ENCODE results near the gene MMUT.
"Not testable (repeated sequence)": the region's sequence is repeated elsewhere in the genome, so short reads cannot be mapped to it uniquely, and the experiment has no call there.

Gene MMUT

GRCh38 chr6:49409951-49410542, 53.0 kb downstream of the MMUT start:
- peak; percentile 31 for DNase-seq (ENCODE audit: low spot score)
- TF ChIP-seq CTCF (IDR thresholded peaks at IDR 0.05; ENCODE audit: extremely low read depth, insufficient read depth, missing control alignments) = peak; percentile 91
- in situ Hi-C loops (cut with MboI; ENCODE audit: low pct_unique_long_range_greater_than_20kb, low sequenced_read_pairs, unreplicated experiment) = loop anchor here (25.0 kb wide), 1 partner anchor 1623 kb away; the partner anchor contains the start of gene OPN5

GRCh38 chr6:49406250-49406970, 56.6 kb downstream of the MMUT start:
- DNase-seq (ENCODE audit: low spot score) = no peak
- in situ Hi-C loops (cut with MboI; ENCODE audit: low pct_unique_long_range_greater_than_20kb, low sequenced_read_pairs, unreplicated experiment) = loop anchor here (25.0 kb wide), 1 partner anchor 1619 kb away; the partner anchor contains the start of gene OPN5
- no peak for TF ChIP-seq CTCF (IDR thresholded peaks at IDR 0.05; ENCODE audit: extremely low read depth, insufficient read depth, missing control alignments)

- no peak for TF ChIP-seq CTCF (IDR thresholded peaks at IDR 0.05; ENCODE audit: extremely low read depth, insufficient read depth, missing control alignments)
- DNase-seq (ENCODE audit: low spot score) = no peak
- in situ Hi-C loops (cut with MboI; ENCODE audit: low pct_unique_long_range_greater_than_20kb, low sequenced_read_pairs, unreplicated experiment) = loop anchor here (25.0 kb wide), 1 partner anchor 1614 kb away; the partner anchor contains the start of gene OPN5
Observed at GRCh38 chr6:49401063-49401462, 62.0 kb downstream of the MMUT start.

- in situ Hi-C loops (cut with MboI; ENCODE audit: low pct_unique_long_range_greater_than_20kb, low sequenced_read_pairs, unreplicated experiment); DNase-seq (ENCODE audit: low spot score): not testable (repeated sequence)
Observed at GRCh38 chr6:49386667-49387508, 76.2 kb downstream of the MMUT start.

GRCh38 chr6:49384904-49385303, 78.1 kb downstream of the MMUT start:
- no peak for TF ChIP-seq CTCF (IDR thresholded peaks at IDR 0.05; ENCODE audit: extremely low read depth, insufficient read depth, missing control alignments)
- no peak for DNase-seq (ENCODE audit: low spot score)
- in situ Hi-C loops (cut with MboI; ENCODE audit: low pct_unique_long_range_greater_than_20kb, low sequenced_read_pairs, unreplicated experiment) = no loop called here
